ENCODE data around the gene PEX11G. TPM values are rescaled to one million over a fixed set of nuclear protein-coding genes. Genes with fewer than 3 reads are reported as not detected.

The PEX11G gene
- total and polyA plus RNA-seq, 2 of the 8 experiments (the other 6 are each of a cell fraction or from before 2014, with no cell fraction given): 2.1 to 4.3 TPM

DNA sequence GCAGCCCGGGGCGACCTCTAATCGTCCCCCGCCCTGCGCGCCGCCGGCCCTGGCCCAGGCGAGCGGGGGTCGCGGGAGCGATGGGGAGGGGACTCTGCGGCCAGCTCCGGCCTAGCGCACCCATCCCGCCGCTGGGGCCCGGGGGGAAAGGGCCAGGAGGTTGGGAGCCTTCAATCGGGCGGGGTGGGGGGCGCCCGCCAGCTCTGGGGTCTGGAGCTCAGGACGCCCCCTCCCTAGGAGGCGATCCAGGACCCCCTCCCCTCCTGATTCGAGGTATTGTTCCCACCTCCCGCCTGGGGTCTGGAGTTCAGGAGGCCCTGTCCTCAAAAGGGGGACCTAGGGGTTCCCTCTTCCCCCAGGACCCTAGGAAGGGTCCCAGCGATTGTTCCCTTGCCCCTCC lies 27.5 kb upstream of the PEX11G start:
- ChIA-PET CTCF (ENCODE audit: partially characterized antibody) (interaction anchor here (0.7 to 1.8 kb wide), 8 partner anchors 10 to 165 kb away, joined by 3 to 5 read pairs (median 3); partner anchors contain the start of gene TRAPPC5), POLR2A (ENCODE audit: partially characterized antibody) (interaction anchor here (1.2 to 2.8 kb wide), 3 partner anchors 9 to 18 kb away, joined by 4 to 12 read pairs (median 5); no protein-coding TSS in a partner anchor)
- H3K79me2 ChIP-seq (ENCODE audit: control insufficient read depth in 1 of 2, insufficient read depth in 2 of 2, low read length in 2 of 2): peaks cover 0 to 11% of the 10 kb centered on the region in 2 experiments; a peak in 1 of 4 replicates
- H3K9ac ChIP-seq (replicated peaks in 1 of 4; ENCODE audit: extremely low read depth in 1 of 4, low read depth in 3 of 4, low read length in 3 of 4): peak overlapping the region; percentile 63 to 82 (median 72)
- H4K91ac ChIP-seq (replicated peaks; ENCODE audit: insufficient read length, low read length): peak overlapping the region; percentile 11
- WGBS, 2 experiments (ENCODE audit: extremely low coverage in 1 of 2, insufficient coverage in 1 of 2, insufficient read length in 1 of 2, insufficient replicate concordance in 2 of 2, low coverage in 1 of 2, low lambda C conversion rate in 2 of 2, missing lambda C conversion rate in 1 of 2): 6% methylated on average over 3 of the region's 28 CpGs; no CpG with 5 or more reads in 1 of the 2 experiments
- no peak overlapping the region for H3K14ac ChIP-seq (ENCODE audit: insufficient read length)
- peak overlapping the region; percentile 96 for H3K4ac ChIP-seq (replicated peaks; ENCODE audit: insufficient read length, low read depth, low read length)
- peak overlapping the region; percentile 29; the same call in 1 of the 2 replicates for H3K27ac ChIP-seq (ENCODE audit: low read depth, low read length)
- no peak overlapping the region for H2BK12ac ChIP-seq (ENCODE audit: low read depth, low read length)
- H3K79me1 ChIP-seq (ENCODE audit: low read depth, low read length): 0 out of 2 replicates have a peak, but pooled peaks cover 3% of the 10 kb centered on the region
- peak overlapping the region; percentile 19; the same call in 1 of the 2 replicates for H4K8ac ChIP-seq (ENCODE audit: extremely low read depth, insufficient read depth, low read length)
- no peak overlapping the region for H2BK5ac ChIP-seq (ENCODE audit: low read depth, low read length)
- DNase-seq (ENCODE audit: low read depth in 1 of 2, low spot score in 2 of 2) (peak in 1 of 2 experiments; percentile 51), FAIRE-seq (no peak)
- peak overlapping the region; percentile 43 for H2BK120ac ChIP-seq (replicated peaks; ENCODE audit: low read depth, low read length)
- peak overlapping the region; percentile 78; the same call in 1 of the 2 replicates for H3K18ac ChIP-seq (ENCODE audit: extremely low read depth, low read length)
- no peak overlapping the region for H2BK20ac ChIP-seq (ENCODE audit: low read length)
- H4K5ac ChIP-seq (ENCODE audit: insufficient read length, low read depth, low read length): peak overlapping the region; percentile 28
- peaks cover 1 to 2% of the 10 kb centered on the region in 2 experiments for H4K20me1 ChIP-seq (replicated peaks in 1 of 2; ENCODE audit: control insufficient read depth in 1 of 2, insufficient read depth in 2 of 2, low read length in 2 of 2)
- peaks cover 0 to 7% (median 3%) of the 10 kb centered on the region in 4 experiments; a peak in 1 of 8 replicates for H3K36me3 ChIP-seq (ENCODE audit: control insufficient read depth in 2 of 4, insufficient read depth in 4 of 4, low read length in 3 of 4)
- no peak overlapping the region for H3K23ac ChIP-seq (ENCODE audit: insufficient read length)
- H3K9me3 ChIP-seq (ENCODE audit: insufficient read depth in 2 of 2, low read depth in 1 of 2, low read length in 1 of 2): no peaks in the 10 kb centered on the region
- H3K4me2 ChIP-seq (ENCODE audit: insufficient read depth in 1 of 2, low read depth in 2 of 2, low read length in 2 of 2): peak overlapping the region; percentile 85 to 98
- H3K23me2 ChIP-seq (ENCODE audit: low read depth, low read length): peaks cover 4% of the 10 kb centered on the region
- no peak overlapping the region; the same call in 1 of the 2 replicates for H2AK5ac ChIP-seq (ENCODE audit: low read depth, low read length)
- no peak overlapping the region for H3K56ac ChIP-seq (replicated peaks; ENCODE audit: insufficient read length, low read depth, low read length)
- H2BK15ac ChIP-seq (ENCODE audit: low read length): no peak overlapping the region
- H2AFZ ChIP-seq (ENCODE audit: low read length): no peak overlapping the region
- H3K4me1 ChIP-seq (replicated peaks in 1 of 4; ENCODE audit: control insufficient read depth in 3 of 4, insufficient read depth in 4 of 4, low read length in 3 of 4): peaks cover 0 to 11% (median 6%) of the 10 kb centered on the region in 4 experiments; a peak in 5 of 7 replicates
- no peaks in the 10 kb centered on the region for H3K27me3 ChIP-seq (replicated peaks in 1 of 4; ENCODE audit: control insufficient read depth in 3 of 4, extremely low read depth in 1 of 4, insufficient read depth in 3 of 4, low read length in 3 of 4)
- H3K4me3 ChIP-seq (ENCODE audit: extremely low read depth in 1 of 4, insufficient read depth in 2 of 4, low read depth in 3 of 4, low read length in 4 of 4): peak overlapping the region; percentile 72 to 95 (median 77)
- TF ChIP-seq CREB1 (IDR thresholded peaks at IDR 0.05): no peak
- 0 out of 2 replicates have a peak, but pooled peaks have one; percentile 9 for TF ChIP-seq PHF8 (conservative IDR thresholded peaks at IDR 0.05; ENCODE audit: low read depth, low read length)
- TF ChIP-seq, protein P1, sequence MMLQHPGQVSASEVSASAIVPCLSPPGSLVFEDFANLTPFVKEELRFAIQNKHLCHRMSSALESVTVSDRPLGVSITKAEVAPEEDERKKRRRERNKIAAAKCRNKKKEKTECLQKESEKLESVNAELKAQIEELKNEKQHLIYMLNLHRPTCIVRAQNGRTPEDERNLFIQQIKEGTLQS (IDR thresholded peaks at IDR 0.05; ENCODE audit: insufficient read depth, low read depth, low read length): no peak
- no peak for TF ChIP-seq CBX5 (IDR thresholded peaks at IDR 0.05; ENCODE audit: low read depth, low read length)
- no peak for TF ChIP-seq POLR2AphosphoS5 (IDR thresholded peaks at IDR 0.05; ENCODE audit: low read depth, low read length)
- no peak for TF ChIP-seq KDM1A (IDR thresholded peaks at IDR 0.05; ENCODE audit: borderline replicate concordance, low read length)
- no peak for TF ChIP-seq SAP30 (IDR thresholded peaks at IDR 0.05; ENCODE audit: insufficient read depth, insufficient replicate concordance, low read length)
- no peak for TF ChIP-seq JUND (IDR thresholded peaks at IDR 0.05; ENCODE audit: low read length)
- no peak for TF ChIP-seq KDM5A (IDR thresholded peaks at IDR 0.05; ENCODE audit: low read length)
- TF ChIP-seq, protein P2, sequence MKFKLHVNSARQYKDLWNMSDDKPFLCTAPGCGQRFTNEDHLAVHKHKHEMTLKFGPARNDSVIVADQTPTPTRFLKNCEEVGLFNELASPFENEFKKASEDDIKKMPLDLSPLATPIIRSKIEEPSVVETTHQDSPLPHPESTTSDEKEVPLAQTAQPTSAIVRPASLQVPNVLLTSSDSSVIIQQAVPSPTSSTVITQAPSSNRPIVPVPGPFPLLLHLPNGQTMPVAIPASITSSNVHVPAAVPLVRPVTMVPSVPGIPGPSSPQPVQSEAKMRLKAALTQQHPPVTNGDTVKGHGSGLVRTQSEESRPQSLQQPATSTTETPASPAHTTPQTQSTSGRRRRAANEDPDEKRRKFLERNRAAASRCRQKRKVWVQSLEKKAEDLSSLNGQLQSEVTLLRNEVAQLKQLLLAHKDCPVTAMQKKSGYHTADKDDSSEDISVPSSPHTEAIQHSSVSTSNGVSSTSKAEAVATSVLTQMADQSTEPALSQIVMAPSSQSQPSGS (IDR thresholded peaks at IDR 0.05; ENCODE audit: low read length): no peak
- TF ChIP-seq HDAC6 (IDR thresholded peaks at IDR 0.05; ENCODE audit: low read depth, low read length): no peak
